Activated T-helper 1 cell treated with Interleukin-2 at 50 U/mL for 16 hours (primary cell): ENCODE data around the gene TMEM176B.
"Not testable (repeated sequence)": the region's sequence is repeated elsewhere in the genome, so short reads cannot be mapped to it uniquely, and the experiment has no call there.

Experiments
- DNase-seq: peaks from one replicate; pipeline ENCODE4 v3.0.0-alpha.2; 2020; ENCODE audit warnings: low read depth

Gene TMEM176B

GRCh38 chr7:150790416-150791075 lies 9.6 kb downstream of the TMEM176B start:
- no peak for DNase-seq

GRCh38 chr7:150788474-150789269 lies 11.5 kb downstream of the TMEM176B start:
- DNase-seq, result no peak

GRCh38 chr7:150787321-150788281 lies 12.6 kb downstream of the TMEM176B start:
- DNase-seq, result no peak

- DNase-seq, result no peak
Measured at GRCh38 chr7:150784954-150785353, 15.2 kb downstream of the TMEM176B start.

- DNase-seq, result no peak
Measured at GRCh38 chr7:150784120-150784736, 15.9 kb downstream of the TMEM176B start.

GRCh38 chr7:150781961-150782360 lies 18.2 kb downstream of the TMEM176B start:
- DNase-seq, result no peak

- no peak for DNase-seq
Measured at GRCh38 chr7:150781103-150781502, 19.1 kb downstream of the TMEM176B start.

- no peak for DNase-seq
Measured at GRCh38 chr7:150780292-150780691, 19.9 kb downstream of the TMEM176B start.

GRCh38 chr7:150778738-150779301 lies 21.3 kb downstream of the TMEM176B start:
- DNase-seq, result peak; percentile 57

- no peak for DNase-seq
Measured at GRCh38 chr7:150778014-150778737, 22.0 kb downstream of the TMEM176B start.

- not testable (repeated sequence) for DNase-seq
Measured at GRCh38 chr7:150774131-150774530, 26.0 kb downstream of the TMEM176B start.

GRCh38 chr7:150769768-150770167 lies 30.4 kb downstream of the TMEM176B start:
- DNase-seq, result no peak

GRCh38 chr7:150766334-150766709 lies 33.8 kb downstream of the TMEM176B start:
- no peak for DNase-seq

GRCh38 chr7:150759479-150759878 lies 40.7 kb downstream of the TMEM176B start:
- DNase-seq, result no peak

GRCh38 chr7:150756858-150757257 lies 43.3 kb downstream of the TMEM176B start:
- DNase-seq, result no peak

- no peak for DNase-seq
Measured at GRCh38 chr7:150756166-150756565, 44.0 kb downstream of the TMEM176B start.

GRCh38 chr7:150755473-150756099 lies 44.6 kb downstream of the TMEM176B start:
- peak; percentile 60 for DNase-seq

- no peak for DNase-seq
Measured at GRCh38 chr7:150754951-150755350, 45.2 kb downstream of the TMEM176B start.

GRCh38 chr7:150753826-150754603 lies 46.1 kb downstream of the TMEM176B start:
- DNase-seq, result no peak

GRCh38 chr7:150753239-150753638 lies 46.9 kb downstream of the TMEM176B start:
- DNase-seq, result no peak
